Measurements from ENCODE around the gene POLK.
"Not testable (repeated sequence)": the region's sequence is repeated elsewhere in the genome, so short reads cannot be mapped to it uniquely, and the experiment has no call there.

The POLK gene

DNA sequence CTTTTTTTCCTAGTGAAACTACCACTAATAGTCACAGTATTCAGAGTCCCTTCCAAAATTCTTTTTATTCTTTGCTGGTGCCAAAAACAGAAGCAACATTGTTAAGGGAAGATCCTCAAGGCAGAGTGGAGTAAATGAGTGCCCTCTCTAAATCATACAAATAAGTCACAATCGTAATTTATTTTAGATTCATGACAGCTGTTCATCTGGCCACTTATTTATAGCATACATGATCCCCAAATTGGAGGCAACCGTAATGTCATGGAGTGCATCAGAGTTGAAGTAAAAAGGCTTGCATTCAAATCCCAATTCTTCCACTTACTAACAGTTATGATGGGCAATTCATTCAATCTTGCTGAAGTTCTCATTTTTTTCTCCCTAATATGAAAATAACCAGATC, 33.4 kb downstream of the POLK start:
- in situ Hi-C loops (cut with MboI; ENCODE audit: low sequenced_read_pairs) = no loop called here
- Histone ChIP-seq H3K9me3 (no peaks in the 10 kb centered on the region), H3K4me3 (no peak overlapping the region)

DNA sequence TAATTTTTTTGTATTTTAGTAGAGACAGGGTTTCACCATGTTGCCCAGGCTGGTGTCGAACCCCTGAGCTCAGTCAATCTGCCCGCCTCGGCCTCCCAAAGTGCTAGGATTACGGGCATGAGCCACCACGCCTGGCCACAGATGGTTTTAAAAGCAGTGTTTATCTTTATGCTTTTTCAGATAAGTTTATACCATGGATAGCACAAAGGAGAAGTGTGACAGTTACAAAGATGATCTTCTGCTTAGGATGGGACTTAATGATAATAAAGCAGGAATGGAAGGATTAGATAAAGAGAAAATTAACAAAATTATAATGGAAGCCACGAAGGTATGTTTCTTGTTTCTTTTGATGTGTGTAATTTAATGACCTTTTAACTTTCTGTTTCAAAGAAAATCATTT, 35.1 kb downstream of the POLK start:
- Histone ChIP-seq H3K27me3 (ENCODE audit: low read depth) (no peaks in the 10 kb centered on the region), H3K4me1 (no peaks in the 10 kb centered on the region), H3K4me3 (no peak overlapping the region), H3K36me3 (replicated peaks) (no peaks in the 10 kb centered on the region), H3K9me3 (no peaks in the 10 kb centered on the region)
- no peak for DNase-seq (ENCODE audit: low spot score in 2 of 2)
- in situ Hi-C loops (cut with MboI; ENCODE audit: low sequenced_read_pairs) = no loop called here

More for the DNA sequence above, 33.4 kb downstream of the POLK start:
- H3K36me3 ChIP-seq (replicated peaks) = no peaks in the 10 kb centered on the region
- H3K27me3 ChIP-seq (ENCODE audit: low read depth) = no peaks in the 10 kb centered on the region
- H3K4me1 ChIP-seq = no peaks in the 10 kb centered on the region
- no peak for DNase-seq (ENCODE audit: low spot score in 2 of 2)

DNA sequence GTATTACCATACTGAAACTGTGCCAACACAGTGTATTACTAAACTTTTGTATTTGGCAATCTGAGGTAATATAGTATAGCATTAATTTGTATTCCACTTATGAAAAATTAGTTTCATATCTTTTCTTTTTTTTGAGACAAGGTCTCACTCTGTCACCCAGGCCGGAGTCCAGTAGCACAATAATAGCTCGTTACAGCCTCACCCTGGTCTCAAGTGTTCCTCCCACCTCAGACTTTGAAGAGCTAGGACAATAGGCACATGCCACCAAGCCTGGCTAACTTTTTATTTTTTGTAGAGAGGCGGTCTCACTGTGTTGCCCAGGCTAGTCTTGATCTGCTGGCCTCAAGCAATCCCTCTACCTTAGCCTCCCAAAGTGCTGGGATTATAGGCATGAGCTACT, 36.1 kb downstream of the POLK start:
- Histone ChIP-seq H3K36me3 (replicated peaks) (peaks cover 5% of the 10 kb centered on the region; the same call in 1 of the 2 replicates), H3K4me3 (no peak overlapping the region), H3K27me3 (ENCODE audit: low read depth) (no peaks in the 10 kb centered on the region), H3K4me1 (no peaks in the 10 kb centered on the region), H3K9me3 (no peaks in the 10 kb centered on the region)
- in situ Hi-C loops (cut with MboI; ENCODE audit: low sequenced_read_pairs) = no loop called here
- DNase-seq (ENCODE audit: low spot score in 2 of 2) = no peak

DNA sequence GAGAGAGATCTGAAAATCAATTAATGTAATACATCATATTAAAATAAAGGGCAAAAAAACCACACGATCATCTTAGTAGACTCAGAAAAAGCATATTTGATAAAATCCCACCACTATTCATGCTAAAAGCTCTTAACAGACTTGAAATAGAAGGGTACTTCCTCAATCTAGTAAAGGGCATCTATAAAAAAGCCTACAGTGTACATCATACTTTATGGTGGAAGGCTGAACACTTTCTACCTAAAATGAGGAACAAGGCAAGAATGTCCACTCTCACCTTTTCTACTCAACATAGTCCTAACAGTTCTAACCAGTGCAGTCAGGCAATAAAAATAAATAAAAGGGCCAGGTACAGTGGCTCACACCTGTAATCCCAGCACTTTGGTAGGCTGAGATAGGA, 38.9 kb downstream of the POLK start:
- no peak for DNase-seq (ENCODE audit: low spot score in 2 of 2)
- H3K9me3 ChIP-seq = no peaks in the 10 kb centered on the region
- peaks cover 5% of the 10 kb centered on the region for H3K4me1 ChIP-seq
- H3K36me3 ChIP-seq (replicated peaks) = peaks cover 11% of the 10 kb centered on the region; the same call in 1 of the 2 replicates
- in situ Hi-C loops (cut with MboI; ENCODE audit: low sequenced_read_pairs) = no loop called here
- no peak overlapping the region for H3K4me3 ChIP-seq
- no peaks in the 10 kb centered on the region for H3K27me3 ChIP-seq (ENCODE audit: low read depth)

DNA sequence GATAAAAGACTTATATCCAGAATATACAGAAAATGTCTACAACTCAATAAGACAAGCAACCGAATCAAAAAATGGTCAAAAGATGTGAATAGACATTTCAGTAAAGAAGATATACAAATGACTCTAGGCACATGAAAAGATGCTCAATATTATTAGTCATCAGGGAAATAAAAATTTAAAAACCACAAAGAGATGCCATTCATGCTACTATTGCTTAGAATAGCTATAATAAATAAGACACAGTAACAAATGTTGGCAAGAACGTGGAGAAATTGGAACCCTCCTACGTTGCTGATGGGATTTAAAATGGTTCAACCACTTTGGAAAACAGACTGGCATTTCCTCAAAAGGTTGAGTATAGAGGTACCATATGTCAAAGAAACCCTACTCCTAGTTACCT, 39.8 kb downstream of the POLK start:
- Histone ChIP-seq H3K4me1 (peaks cover 10% of the 10 kb centered on the region), H3K36me3 (replicated peaks) (peaks cover 11% of the 10 kb centered on the region; the same call in 1 of the 2 replicates), H3K9me3 (no peaks in the 10 kb centered on the region), H3K27me3 (ENCODE audit: low read depth) (no peaks in the 10 kb centered on the region), H3K4me3 (no peak overlapping the region)
- in situ Hi-C loops (cut with MboI; ENCODE audit: low sequenced_read_pairs) = no loop called here
- DNase-seq (ENCODE audit: low spot score in 2 of 2) = no peak

DNA sequence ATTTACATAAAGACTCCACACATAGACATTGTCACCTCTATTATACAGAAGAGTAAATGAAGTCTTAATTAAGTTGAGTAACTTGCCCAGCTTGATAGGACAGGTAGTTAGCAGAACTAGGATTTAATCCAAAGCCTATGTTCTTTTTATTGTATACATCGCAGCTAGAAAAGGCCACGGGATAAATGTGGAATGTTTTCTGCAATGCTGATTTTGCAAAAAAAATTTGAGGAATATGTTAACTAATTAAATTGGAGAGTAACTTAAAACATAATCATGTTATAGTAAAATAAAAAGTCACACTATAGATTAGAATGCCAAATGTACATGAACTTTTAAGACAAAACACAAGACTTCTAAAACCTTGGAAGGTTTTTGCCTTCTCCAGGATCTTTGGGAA, 41.1 kb downstream of the POLK start:
- Histone ChIP-seq H3K9me3 (no peaks in the 10 kb centered on the region), H3K4me3 (no peak overlapping the region), H3K36me3 (replicated peaks) (peaks cover 11% of the 10 kb centered on the region; the same call in 1 of the 2 replicates), H3K27me3 (ENCODE audit: low read depth) (no peaks in the 10 kb centered on the region), H3K4me1 (peaks cover 10% of the 10 kb centered on the region)
- in situ Hi-C loops (cut with MboI; ENCODE audit: low sequenced_read_pairs) = no loop called here
- no peak for DNase-seq (ENCODE audit: low spot score in 2 of 2)

DNA sequence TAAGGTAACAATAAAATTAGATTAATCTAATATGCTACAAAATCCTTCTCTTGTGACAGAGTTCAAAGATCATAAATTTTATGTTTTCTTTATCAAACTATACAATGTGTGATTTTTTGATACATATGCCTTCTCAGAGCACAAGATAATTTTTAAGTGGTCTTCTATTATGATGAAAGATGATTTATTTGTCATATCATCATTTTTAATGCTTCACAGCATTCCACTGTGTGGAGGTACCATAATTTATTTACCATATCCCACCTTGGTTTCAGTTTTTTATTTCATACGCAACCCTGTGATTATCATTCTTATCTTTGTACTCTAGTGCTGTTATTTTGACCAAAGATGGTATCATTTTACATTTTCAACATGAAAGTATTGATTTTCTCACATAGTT, 41.7 kb downstream of the POLK start:
- no peaks in the 10 kb centered on the region for H3K27me3 ChIP-seq (ENCODE audit: low read depth)
- in situ Hi-C loops (cut with MboI; ENCODE audit: low sequenced_read_pairs) = no loop called here
- peaks cover 10% of the 10 kb centered on the region for H3K4me1 ChIP-seq
- no peak for DNase-seq (ENCODE audit: low spot score in 2 of 2)
- H3K4me3 ChIP-seq = no peak overlapping the region
- H3K9me3 ChIP-seq = no peaks in the 10 kb centered on the region
- peaks cover 11% of the 10 kb centered on the region; the same call in 1 of the 2 replicates for H3K36me3 ChIP-seq (replicated peaks)

DNA sequence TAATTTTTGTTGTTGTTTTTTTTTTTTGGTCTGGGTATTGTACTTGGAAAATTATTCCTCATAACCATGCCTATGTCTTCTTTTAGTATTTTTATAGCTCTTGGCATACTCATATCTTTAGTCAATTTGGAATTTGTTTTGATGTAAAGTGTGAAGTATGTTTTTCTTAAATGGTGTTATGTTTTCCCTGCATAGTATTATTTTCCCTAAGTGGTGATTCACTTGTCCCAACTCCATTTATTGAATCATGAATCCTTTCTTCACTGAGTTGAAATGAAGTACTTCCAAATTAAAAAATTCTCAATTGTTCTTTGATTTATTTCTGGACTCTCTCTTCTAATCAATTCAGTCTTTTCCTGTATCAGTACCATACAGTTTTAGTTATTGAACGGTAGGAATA, 46.5 kb downstream of the POLK start:
- H3K36me3 ChIP-seq (replicated peaks) = peaks cover 2% of the 10 kb centered on the region; the same call in 1 of the 2 replicates

DNA sequence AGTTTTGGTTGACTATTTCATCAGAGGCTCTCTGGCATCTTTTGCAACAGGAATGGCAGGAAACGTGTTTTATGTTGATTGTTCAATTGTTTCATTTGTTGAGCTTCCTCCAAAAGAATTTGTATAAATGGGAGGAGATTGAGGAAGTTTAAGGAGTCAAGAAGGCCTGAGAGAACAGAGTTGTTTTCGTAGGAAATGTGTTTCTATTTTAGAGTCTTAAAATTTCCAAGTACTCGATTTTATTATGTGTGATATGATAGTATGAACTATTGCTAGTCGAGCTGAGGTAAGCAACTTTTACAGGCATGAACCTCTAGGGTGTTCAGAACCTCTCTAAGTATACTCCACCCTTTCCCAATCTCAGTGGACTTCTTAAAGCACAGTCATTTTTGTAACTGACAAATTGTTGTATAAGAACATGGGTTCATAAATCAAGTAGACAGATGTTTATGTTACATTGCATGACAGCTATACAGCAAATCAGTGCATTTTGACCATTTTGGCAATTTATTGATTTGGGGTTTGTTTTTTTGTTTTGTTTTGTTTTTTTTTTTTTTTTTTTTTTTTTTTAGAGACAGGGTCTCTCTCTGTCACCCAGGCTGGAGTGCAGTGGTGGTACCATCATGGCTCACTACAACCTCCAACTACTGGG, 47.4 kb downstream of the POLK start:
- in situ Hi-C loops (cut with MboI; ENCODE audit: low sequenced_read_pairs) = no loop called here
- Histone ChIP-seq H3K9me3 (no peaks in the 10 kb centered on the region), H3K4me1 (peaks cover 10% of the 10 kb centered on the region), H3K4me3 (no peak overlapping the region), H3K36me3 (replicated peaks) (no peaks in the 10 kb centered on the region; the same call in 1 of the 2 replicates), H3K27me3 (ENCODE audit: low read depth) (no peaks in the 10 kb centered on the region)
- no peak for DNase-seq (ENCODE audit: low spot score in 2 of 2)

More for the DNA sequence above, 46.5 kb downstream of the POLK start:
- no peak for DNase-seq (ENCODE audit: low spot score in 2 of 2)
- in situ Hi-C loops (cut with MboI; ENCODE audit: low sequenced_read_pairs) = no loop called here
- H3K9me3 ChIP-seq = no peaks in the 10 kb centered on the region
- no peaks in the 10 kb centered on the region for H3K27me3 ChIP-seq (ENCODE audit: low read depth)
- H3K4me1 ChIP-seq = peaks cover 10% of the 10 kb centered on the region
- H3K4me3 ChIP-seq = no peak overlapping the region

DNA sequence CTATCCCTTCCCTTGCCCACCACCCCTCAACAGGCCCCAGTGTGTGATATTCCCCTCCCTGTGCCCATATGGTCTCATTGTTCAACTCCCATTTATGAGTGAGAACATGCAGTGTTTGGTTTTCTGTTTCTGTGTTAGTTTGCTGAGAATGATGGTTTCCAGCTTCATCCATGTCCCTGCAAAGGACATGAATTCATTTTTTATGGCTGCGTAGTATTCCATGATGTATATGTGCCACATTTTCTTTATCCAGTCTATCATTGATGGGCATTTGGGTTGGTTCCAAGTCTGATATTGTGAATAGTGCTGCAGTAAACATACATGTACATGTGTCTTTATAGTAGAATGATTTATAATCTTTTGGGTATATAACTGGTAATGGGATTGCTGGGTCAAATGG, 49.0 kb downstream of the POLK start:
- H3K27me3 ChIP-seq (ENCODE audit: low read depth); H3K4me1 ChIP-seq; H3K4me3 ChIP-seq; H3K36me3 ChIP-seq (replicated peaks); in situ Hi-C loops (cut with MboI; ENCODE audit: low sequenced_read_pairs); H3K9me3 ChIP-seq; DNase-seq (ENCODE audit: low spot score in 2 of 2): not testable (repeated sequence)

DNA sequence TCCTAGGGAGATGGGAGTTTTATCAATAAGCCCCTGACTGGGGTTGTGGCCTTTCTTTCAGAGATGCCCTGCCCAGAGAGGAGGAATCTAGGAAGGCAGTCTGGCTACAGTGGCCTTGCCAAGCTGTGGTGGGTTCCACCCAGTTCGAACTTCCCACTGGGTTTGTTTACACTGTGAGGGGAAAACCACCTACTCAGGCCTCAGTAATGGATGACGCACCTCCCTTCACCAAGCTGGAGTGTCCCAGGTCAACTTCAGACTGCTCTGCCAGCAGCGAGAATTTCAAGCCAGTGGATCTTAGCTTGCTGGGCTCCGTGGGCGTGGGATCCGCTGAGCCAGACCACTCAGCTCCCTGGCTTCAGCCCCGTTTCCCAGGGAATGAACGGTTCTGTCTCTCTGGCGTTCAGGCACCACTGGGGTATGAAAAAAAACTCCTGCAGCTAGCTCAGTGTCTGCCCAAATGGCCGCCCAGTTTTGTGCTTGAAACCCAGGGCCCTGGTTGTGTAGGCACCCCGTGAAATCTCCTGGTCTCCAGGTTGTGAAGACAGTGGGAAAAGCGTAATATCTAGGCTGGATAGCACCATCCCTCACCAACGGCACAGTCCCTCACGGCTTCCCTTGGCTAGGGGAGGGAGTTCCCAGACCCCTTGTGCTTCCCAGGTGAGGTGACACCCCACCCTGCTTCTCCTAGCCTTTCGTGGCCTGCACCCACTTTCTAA, 54.5 kb downstream of the POLK start:
- DNase-seq (ENCODE audit: low spot score in 2 of 2); H3K4me1 ChIP-seq; H3K36me3 ChIP-seq (replicated peaks); H3K9me3 ChIP-seq; H3K27me3 ChIP-seq (ENCODE audit: low read depth); in situ Hi-C loops (cut with MboI; ENCODE audit: low sequenced_read_pairs); H3K4me3 ChIP-seq: not testable (repeated sequence)

DNA sequence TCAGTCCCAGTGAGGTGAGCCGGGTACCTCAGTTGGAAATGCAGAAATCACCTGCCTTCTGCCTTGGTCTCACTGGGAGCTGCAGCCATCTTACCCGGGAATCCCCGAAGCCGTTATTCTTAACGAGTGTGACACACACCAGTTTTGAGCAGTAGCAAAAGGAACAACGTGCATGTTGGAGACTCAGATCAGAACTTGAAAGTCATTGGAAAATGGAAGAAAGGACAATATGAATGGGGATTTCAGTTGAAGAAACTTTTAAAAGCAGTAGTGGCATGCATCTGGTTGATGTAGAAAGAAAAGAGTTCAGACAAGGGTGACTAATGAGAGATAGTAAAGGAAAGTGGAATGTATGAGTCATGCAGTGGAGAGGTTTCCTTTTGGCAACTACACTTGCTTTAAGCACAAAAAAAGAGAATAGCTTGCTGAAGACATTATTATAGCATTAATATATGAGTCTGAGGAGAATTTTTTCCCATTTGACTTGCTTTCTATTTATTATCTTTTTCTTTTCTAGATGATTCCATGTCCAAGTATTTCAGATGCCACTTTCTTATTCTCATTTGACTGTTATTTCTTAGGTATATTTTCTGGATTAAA, 55.1 kb downstream of the POLK start:
- Histone ChIP-seq H3K36me3 (replicated peaks) (no peaks in the 10 kb centered on the region), H3K4me3 (no peak overlapping the region), H3K27me3 (ENCODE audit: low read depth) (no peaks in the 10 kb centered on the region), H3K4me1 (peaks cover 7% of the 10 kb centered on the region), H3K9me3 (no peaks in the 10 kb centered on the region)
- in situ Hi-C loops (cut with MboI; ENCODE audit: low sequenced_read_pairs) = no loop called here
- peak; percentile 12 to 46 for DNase-seq (ENCODE audit: low spot score in 2 of 2)

DNA sequence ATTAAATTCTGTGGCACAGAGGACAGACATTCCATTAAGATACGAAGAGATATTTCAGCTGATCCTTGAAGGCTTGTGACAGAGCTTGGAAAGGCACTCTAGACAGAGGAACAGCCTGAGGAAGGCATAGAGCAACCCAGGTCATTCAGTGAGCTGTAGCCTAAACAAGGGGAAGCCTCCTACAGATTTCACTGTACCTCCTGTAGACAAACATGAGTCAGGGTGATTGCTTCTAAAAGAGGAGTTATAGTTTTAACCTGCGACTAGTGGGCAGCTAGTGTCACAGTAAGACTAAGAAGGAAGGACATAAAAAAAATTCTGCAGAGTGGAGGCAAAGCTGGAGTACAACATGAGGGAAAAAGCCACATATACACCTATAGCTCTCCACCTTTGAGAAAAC, 56.0 kb downstream of the POLK start:
- Histone ChIP-seq H3K36me3 (replicated peaks) (no peaks in the 10 kb centered on the region), H3K4me1 (peaks cover 7% of the 10 kb centered on the region), H3K27me3 (ENCODE audit: low read depth) (no peaks in the 10 kb centered on the region), H3K4me3 (no peak overlapping the region), H3K9me3 (no peaks in the 10 kb centered on the region)
- no peak for DNase-seq (ENCODE audit: low spot score in 2 of 2)
- in situ Hi-C loops (cut with MboI; ENCODE audit: low sequenced_read_pairs) = no loop called here

DNA sequence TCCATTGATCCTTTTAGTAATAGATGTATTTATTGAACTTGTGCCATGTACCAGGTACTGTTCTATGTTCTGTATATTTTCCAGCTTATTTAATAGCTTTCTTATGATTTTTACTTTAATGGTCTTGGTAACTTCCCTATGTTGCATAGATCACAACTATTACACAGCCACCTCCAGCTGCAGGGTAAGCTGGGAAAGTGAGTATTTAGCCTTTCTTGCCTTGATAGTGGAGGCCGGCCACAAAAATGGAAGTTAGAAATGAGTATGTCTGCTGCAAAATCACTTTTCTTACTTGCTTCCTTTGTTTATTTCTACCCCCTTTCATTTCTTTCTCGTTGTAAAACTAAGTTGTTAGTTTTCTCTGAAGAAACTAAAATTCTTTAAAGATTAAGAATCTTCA, 56.5 kb downstream of the POLK start:
- Histone ChIP-seq H3K4me3 (no peak overlapping the region), H3K4me1 (peaks cover 7% of the 10 kb centered on the region), H3K36me3 (replicated peaks) (no peaks in the 10 kb centered on the region), H3K9me3 (no peaks in the 10 kb centered on the region), H3K27me3 (ENCODE audit: low read depth) (no peaks in the 10 kb centered on the region)
- no peak for DNase-seq (ENCODE audit: low spot score in 2 of 2)
- in situ Hi-C loops (cut with MboI; ENCODE audit: low sequenced_read_pairs) = no loop called here
